Heart left ventricle (tissue), 16 donors: ENCODE data around the gene PNCK. TPM values are rescaled to one million over a fixed set of nuclear protein-coding genes. Genes with fewer than 3 reads are reported as not detected.

Experiments used
- ATAC-seq, 4 donors: fragments of 200-7000 bp; cut with Tn5 transposase; one replicate each; pipeline ENCODE4 v1.9.1; 2020 to 2022; ENCODE audit warnings: moderate library complexity in 4 of 4, mild to moderate bottlenecking in 3 of 4, moderate number of reproducible peaks in 1 of 4
- DNase-seq, 5 donors: peaks; one replicate each; pipeline ENCODE4 v3.0.0-alpha.2; 2020
- H3K27ac ChIP-seq, 12 donors: fragments of 200-600 bp; sonication (generic) in 4 of 12; one replicate each; pipeline versions ENCODE4 v1.5.0 to v1.8.0; 2016 to 2022; ENCODE audit warnings: mild to moderate bottlenecking in 2 of 12
- H3K27me3 ChIP-seq, 9 donors: fragments of 200-600 bp; sonication (generic) in 2 of 9; one replicate each; pipeline versions ENCODE4 v1.5.1 to v1.8.0; 2016 to 2022; ENCODE audit warnings: mild to moderate bottlenecking in 3 of 9
- H3K36me3 ChIP-seq, 9 donors: fragments of 200-600 bp; sonication (generic) in 2 of 9; one replicate each; pipeline versions ENCODE4 v1.5.0 to v1.8.0; 2018 to 2022; ENCODE audit warnings: mild to moderate bottlenecking in 2 of 9
- H3K4me1 ChIP-seq, 12 donors: fragments of 200-600 bp; sonication (generic) in 4 of 12; one replicate each; pipeline versions ENCODE4 v1.5.0 to v1.8.0; 2016 to 2022; ENCODE audit warnings: mild to moderate bottlenecking in 3 of 12
- H3K4me3 ChIP-seq, 12 donors: fragments of 200-600 bp; sonication (generic) in 4 of 12; one replicate each; pipeline versions ENCODE4 v1.5.0 to v1.8.0; 2017 to 2022; ENCODE audit warnings: mild to moderate bottlenecking in 9 of 12, moderate library complexity in 4 of 12
- H3K9me3 ChIP-seq, 12 donors: fragments of 200-600 bp; sonication (generic) in 4 of 12; one replicate each; pipeline versions ENCODE4 v1.5.0 to v1.8.0; 2016 to 2022; ENCODE audit warnings: mild to moderate bottlenecking in 1 of 12
- POLR2A ChIP-seq, 2 donors: fragments of 450-650 bp; IDR thresholded peaks; one replicate each; pipeline ENCODE4 v1.6.1; 2017; ENCODE audit warnings: antibody characterized with exemption in 2 of 2, mild to moderate bottlenecking in 2 of 2, moderate library complexity in 2 of 2
- WGBS, 4 donors: extraction: QIAGEN DNeasy Blood & Tissue Kit in 2 of 4; methylation state at CpG; one replicate each; pipeline versions ENCODE4 v1.1.5 to v1.1.7; 2013 to 2018; 5-methylcytosine and 5-hydroxymethylcytosine counted together
- intact Hi-C, 10 donors: fragments of 100-400 bp; cut with DNase I; formaldehyde crosslinking; loops; one replicate each; pipeline versions ENCODE4 v1.11.1 to v1.14.2; 2022
- polyA plus RNA-seq, 2 donors: library from polyadenylated mRNA; stranded (reverse); fragments of 200-250 nt; gene quantifications; one replicate each; pipeline ENCODE4 v1.2.3, GENCODE V29; 2013
- total RNA-seq, 9 donors: library from RNA; depleted of rRNA in 2 of 9; stranded (reverse); fragments of >200 nt in 2 of 9; fragmentation: NEBNext Ultra II Directional in 3 of 9; extraction: Animal tissue kit (Norgen Biotek cat#: 25700) in 3 of 9; gene quantifications; one replicate each; pipeline versions ENCODE4 v1.1.0 to v1.2.4, GENCODE V29; 2016 to 2023
- TF ChIP-seq, protein P1 (sequence below), 12 donors: fragments of 200-600 bp; sonication (generic) in 4 of 12; IDR thresholded peaks; one replicate each; pipeline versions ENCODE4 v1.5.0 to v1.8.0; 2018 to 2022; ENCODE audit warnings: antibody characterized with exemption in 12 of 12, mild to moderate bottlenecking in 5 of 12
- donor health status: ischemic (EF 13 %, LVEDD 7.1; RV severe dilation, severe dysfunction).
- donor health status: healthy with polysubstance abuse.
- donor health status: DM: no; HTN: yes; CAD: no.
- donor health status: DM: no; HTN: no; CAD: no.
- donor health status: ischemic (EF 25% LVEDD 6.9; RV normal size, moderate dysfunction).
- donor health status: ischemic (EF 25% LVEDD 5.7; RV mildly dilated, moderate dysfunction).
- donor health status: healthy.
- donor health status: DM: yes; HTN: yes; CAD: no.
- donor health status: ischemic (EF 35%, LVEDD 5.7; RV mildly dilated, moderate dysfunction).
- donor health status: nonischemic (EF 11% LVEDD 7.7; RV severe dilation, severe dysfunction).
- donor health status: DM: yes; HTN: yes; CAD: no.
- donor health status: PGD.
- donor health status: ischemic (EF 29% LVEDD 5.4; RV normal size, mild dysfunction).
- donor health status: nonischemic (EF 23%, LVEDD 6.1; RV moderate dilation, normal function).

PNCK gene
- total and polyA plus RNA-seq, 11 donors: 1.4 to 7.3 (median 6.4) TPM

DNA sequence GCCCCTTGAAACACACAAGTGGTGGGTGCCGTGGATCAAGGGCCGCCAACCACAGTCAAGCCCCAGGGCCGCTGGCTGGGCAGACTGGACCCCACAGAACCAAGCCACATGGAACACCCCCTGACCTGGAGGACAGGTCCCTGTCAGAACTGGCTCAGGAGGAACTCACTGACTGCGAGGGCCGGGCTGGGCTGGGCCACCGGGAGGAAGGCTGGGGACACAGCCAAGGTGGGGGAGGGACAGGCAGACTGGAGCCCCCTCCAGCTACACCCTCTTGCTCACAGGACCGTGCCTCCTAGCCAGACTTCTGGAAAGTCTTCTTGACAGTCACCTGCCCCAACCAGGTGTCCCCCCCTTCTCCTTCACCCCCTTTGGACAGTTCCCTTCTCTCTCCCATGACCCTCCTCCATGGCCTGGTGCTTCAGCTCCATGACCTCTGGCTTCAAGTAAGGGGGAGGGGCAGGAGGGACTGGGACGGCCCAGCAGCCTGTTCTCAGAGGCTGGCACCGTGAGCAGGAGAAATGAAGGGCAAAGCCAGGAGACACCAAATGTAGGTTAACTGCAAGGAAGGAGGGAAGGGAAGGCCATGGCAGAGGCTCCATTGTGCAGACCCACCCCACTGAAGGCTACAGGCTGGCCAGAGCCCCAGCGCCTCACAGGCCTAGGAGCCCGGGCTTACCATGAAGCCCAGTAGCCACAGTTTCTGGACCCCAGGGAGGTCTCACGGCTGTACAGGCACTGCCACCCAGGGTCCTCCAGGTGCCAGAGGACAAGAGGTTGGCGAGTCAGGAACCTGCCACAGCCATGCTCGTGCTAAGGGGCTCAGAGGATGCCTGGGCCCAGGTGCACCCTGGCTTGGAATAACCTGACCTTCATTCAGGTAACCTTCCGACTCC is 49.2 kb downstream of the PNCK start:
- Histone ChIP-seq H3K27ac (no peak overlapping the region), H3K9me3 (no peaks in the 10 kb centered on the region), H3K36me3 (no peaks in the 10 kb centered on the region), H3K4me3 (no peak overlapping the region), H3K27me3 (peaks cover 0 to 21% (median 0%) of the 10 kb centered on the region in 9 donors), H3K4me1 (no peaks in the 10 kb centered on the region)
- intact Hi-C loops: loop anchor here in 1 of 10 donors (10.0 kb wide), 1 partner anchor 370 kb away; no protein-coding TSS in a partner anchor
- WGBS, 4 donors: 77 to 85% (median 79%) methylated on average over 10 to 15 of the region's 15 CpGs
- TF ChIP-seq POLR2A (IDR thresholded peaks at IDR 0.05): no peak
- TF ChIP-seq, protein P1, sequence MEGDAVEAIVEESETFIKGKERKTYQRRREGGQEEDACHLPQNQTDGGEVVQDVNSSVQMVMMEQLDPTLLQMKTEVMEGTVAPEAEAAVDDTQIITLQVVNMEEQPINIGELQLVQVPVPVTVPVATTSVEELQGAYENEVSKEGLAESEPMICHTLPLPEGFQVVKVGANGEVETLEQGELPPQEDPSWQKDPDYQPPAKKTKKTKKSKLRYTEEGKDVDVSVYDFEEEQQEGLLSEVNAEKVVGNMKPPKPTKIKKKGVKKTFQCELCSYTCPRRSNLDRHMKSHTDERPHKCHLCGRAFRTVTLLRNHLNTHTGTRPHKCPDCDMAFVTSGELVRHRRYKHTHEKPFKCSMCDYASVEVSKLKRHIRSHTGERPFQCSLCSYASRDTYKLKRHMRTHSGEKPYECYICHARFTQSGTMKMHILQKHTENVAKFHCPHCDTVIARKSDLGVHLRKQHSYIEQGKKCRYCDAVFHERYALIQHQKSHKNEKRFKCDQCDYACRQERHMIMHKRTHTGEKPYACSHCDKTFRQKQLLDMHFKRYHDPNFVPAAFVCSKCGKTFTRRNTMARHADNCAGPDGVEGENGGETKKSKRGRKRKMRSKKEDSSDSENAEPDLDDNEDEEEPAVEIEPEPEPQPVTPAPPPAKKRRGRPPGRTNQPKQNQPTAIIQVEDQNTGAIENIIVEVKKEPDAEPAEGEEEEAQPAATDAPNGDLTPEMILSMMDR (IDR thresholded peaks at IDR 0.05): no peak
- peak in 1 of 5 donors; percentile 11 for DNase-seq
- no peak for ATAC-seq

DNA sequence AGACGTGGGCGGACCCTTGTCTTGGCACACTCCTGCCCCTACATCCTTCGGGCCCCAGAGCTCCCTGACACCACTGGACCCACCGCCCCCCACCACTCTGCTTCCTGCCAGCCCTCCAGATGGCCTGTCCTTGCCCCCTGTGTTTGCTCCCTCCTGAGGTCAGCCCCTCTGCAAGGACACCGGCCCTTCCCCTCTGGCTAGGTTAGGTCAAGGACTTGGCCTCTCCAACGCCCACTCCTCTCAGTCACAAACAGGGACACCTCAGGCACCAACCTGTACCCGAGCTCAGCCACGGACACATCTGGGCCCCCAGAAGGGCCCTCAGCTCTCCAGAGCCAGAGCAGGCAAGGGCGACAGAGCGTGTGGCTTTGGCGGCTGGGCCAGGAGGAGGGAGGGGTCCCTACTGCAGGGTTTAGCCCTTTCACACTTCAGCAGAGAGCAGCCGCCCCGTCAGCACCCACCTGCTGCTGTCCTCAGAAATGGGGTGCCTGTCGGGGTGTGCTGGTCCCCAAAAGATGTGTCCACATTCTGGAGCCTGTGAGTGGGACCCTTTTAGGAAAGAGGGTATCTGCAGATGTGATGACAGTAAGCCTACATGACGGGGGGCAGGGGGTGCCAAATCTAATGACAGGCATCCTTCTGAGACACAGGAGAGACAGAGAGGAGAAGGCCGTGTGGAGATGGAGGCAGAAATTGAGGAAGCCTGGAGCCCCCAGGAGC is 50.1 kb downstream of the PNCK start:
- ATAC-seq (no peak), DNase-seq (peak in 1 of 5 donors; percentile 15)
- TF ChIP-seq, protein P1 (IDR thresholded peaks at IDR 0.05): no peak
- no peak for TF ChIP-seq POLR2A (IDR thresholded peaks at IDR 0.05)
- WGBS, 4 donors: 78 to 84% (median 79%) methylated on average over 12 to 16 of the region's 16 CpGs
- no peaks in the 10 kb centered on the region for H3K36me3 ChIP-seq
- no peak overlapping the region for H3K27ac ChIP-seq
- peaks cover 0 to 21% (median 0%) of the 10 kb centered on the region in 9 donors for H3K27me3 ChIP-seq
- H3K9me3 ChIP-seq: no peaks in the 10 kb centered on the region
- no peak overlapping the region for H3K4me3 ChIP-seq
- H3K4me1 ChIP-seq: no peaks in the 10 kb centered on the region
- intact Hi-C loops: loop anchor here in 1 of 10 donors (10.0 kb wide), 1 partner anchor 371 kb away; no protein-coding TSS in a partner anchor

DNA sequence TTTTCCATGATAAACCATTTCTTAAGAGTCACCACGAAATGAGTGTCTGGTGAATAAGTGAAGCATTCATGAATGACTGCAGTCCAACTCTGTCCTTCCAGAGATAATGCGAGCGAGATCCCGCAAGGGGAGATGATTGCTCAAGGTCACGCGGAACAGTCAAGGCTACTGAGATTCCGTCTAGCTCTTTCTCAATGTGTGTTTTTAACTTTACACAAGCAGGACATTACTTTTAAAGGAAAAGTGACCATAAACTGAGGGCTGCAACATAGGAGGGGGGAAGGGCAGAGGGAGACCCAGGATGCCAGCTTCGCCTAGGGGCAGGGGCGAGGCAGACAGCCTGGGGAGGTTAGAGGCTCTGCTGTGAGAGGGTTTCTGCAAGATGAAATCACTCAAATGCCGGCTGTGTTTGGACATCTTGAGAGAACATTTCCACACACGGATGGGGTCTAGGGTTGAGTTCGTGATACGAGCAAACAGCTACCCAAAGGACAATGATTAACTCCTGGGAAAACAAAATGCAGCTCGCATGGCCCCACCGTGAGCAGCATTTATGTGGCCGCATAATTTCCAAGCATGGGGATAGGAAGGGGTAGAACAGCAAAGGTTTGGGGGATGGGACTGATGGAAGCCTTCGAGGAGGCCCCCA is 50.8 kb downstream of the PNCK start:
- TF ChIP-seq, protein P1 (IDR thresholded peaks at IDR 0.05): no peak
- no peak for TF ChIP-seq POLR2A (IDR thresholded peaks at IDR 0.05)
- no peak for ATAC-seq
- H3K4me3 ChIP-seq: no peak overlapping the region
- H3K9me3 ChIP-seq: no peaks in the 10 kb centered on the region
- peaks cover 0 to 27% (median 0%) of the 10 kb centered on the region in 9 donors for H3K27me3 ChIP-seq
- intact Hi-C loops: loop anchor here in 1 of 10 donors (10.0 kb wide), 1 partner anchor 372 kb away; no protein-coding TSS in a partner anchor
- no peaks in the 10 kb centered on the region for H3K4me1 ChIP-seq
- WGBS, 4 donors: 74 to 81% (median 76%) methylated on average over 17 of the region's 17 CpGs
- no peak overlapping the region for H3K27ac ChIP-seq
- DNase-seq: no peak
- no peaks in the 10 kb centered on the region for H3K36me3 ChIP-seq
